ENCODE results near the gene KCNC1. TPM values are rescaled to one million over a fixed set of nuclear protein-coding genes. Genes with fewer than 3 reads are reported as not detected.

KCNC1 gene
- total and polyA plus RNA-seq, 2 of the 4 experiments (the other 2 are of a cell fraction) = 0.03 TPM; not detected in 1

- Histone ChIP-seq H2BK120ac (ENCODE audit: low read depth, low read length) (no peak overlapping the region), H2AK9ac (replicated peaks; ENCODE audit: low read depth, low read length, poor library complexity) (no peak overlapping the region), H3K27me3 (ENCODE audit: control insufficient read depth, insufficient read depth, low read length) (peaks cover 2% of the 10 kb centered on the region; the same call in 1 of the 2 replicates), H3K14ac (replicated peaks; ENCODE audit: low read depth, low read length) (no peak overlapping the region), H3K9ac (ENCODE audit: low read depth, low read length) (no peak overlapping the region), H2BK20ac (ENCODE audit: low read depth, low read length) (no peak overlapping the region), H3K4me2 (ENCODE audit: low read depth, low read length) (no peak overlapping the region), H3K27ac (ENCODE audit: insufficient read depth, low read length) (no peak overlapping the region), H3K9me1 (ENCODE audit: insufficient read depth, low read length) (no peaks in the 10 kb centered on the region), H2AK5ac (ENCODE audit: low read depth, low read length) (no peak overlapping the region), H3K79me1 (ENCODE audit: low read depth in 1 of 2, low read length in 2 of 2) (no peaks in the 10 kb centered on the region), H3K18ac (ENCODE audit: low read depth, low read length) (no peak overlapping the region), H4K20me1 (ENCODE audit: insufficient read depth, low read length) (no peaks in the 10 kb centered on the region), H3K9me3 (ENCODE audit: control insufficient read depth, insufficient read depth, low read length) (no peaks in the 10 kb centered on the region), H4K91ac (ENCODE audit: insufficient read depth, low read depth, low read length) (no peak overlapping the region), H3K4me3 (ENCODE audit: insufficient read depth, low read depth, low read length) (no peak overlapping the region), H4K5ac (ENCODE audit: low read depth, low read length) (no peak overlapping the region), H3K36me3 (ENCODE audit: control insufficient read depth, insufficient read depth, low read length) (no peaks in the 10 kb centered on the region), H2AFZ (replicated peaks; ENCODE audit: low read length, poor library complexity) (no peak overlapping the region), H3K56ac (ENCODE audit: extremely low read depth, insufficient read depth, low read length) (no peak overlapping the region), H3K4me1 (ENCODE audit: control insufficient read depth, insufficient read depth, low read length) (no peaks in the 10 kb centered on the region), H3K23ac (ENCODE audit: low read depth, low read length) (no peak overlapping the region), H4K8ac (ENCODE audit: low read depth in 2 of 2, low read length in 2 of 2) (no peak overlapping the region), H2BK5ac (ENCODE audit: low read depth, low read length, poor library complexity, severe bottlenecking) (no peak overlapping the region), H2BK15ac (ENCODE audit: low read depth, low read length) (no peak overlapping the region), H3K4ac (ENCODE audit: low read depth, low read length) (no peak overlapping the region)
- dilution Hi-C loops (cut with HindIII; ENCODE audit: low sequenced_read_pairs, unreplicated experiment) = no loop called here
- TF ChIP-seq RCOR1 (IDR thresholded peaks at IDR 0.05; ENCODE audit: insufficient replicate concordance, low read length) (no peak), CHD1 (IDR thresholded peaks at IDR 0.05; ENCODE audit: low read depth, low read length) (no peak), FOS (IDR thresholded peaks at IDR 0.05; ENCODE audit: low read depth, low read length) (no peak), BHLHE40 (IDR thresholded peaks at IDR 0.05; ENCODE audit: low read depth, low read length) (no peak), CTCF (conservative IDR thresholded peaks at IDR 0.05; ENCODE audit: low read depth, low read length) (no peak), RFX5 (IDR thresholded peaks at IDR 0.05; ENCODE audit: low read depth, low read length) (no peak), ELK1 (IDR thresholded peaks at IDR 0.05; ENCODE audit: borderline replicate concordance, low read depth, low read length) (no peak), NFE2L2 (IDR thresholded peaks at IDR 0.05; ENCODE audit: low read depth, low read length) (no peak), MAFK (IDR thresholded peaks at IDR 0.05; ENCODE audit: low read depth, low read length) (no peak)
- intact Hi-C loops (cut with micrococcal nuclease) = no loop called here
- ATAC-seq (ENCODE audit: low read depth) (no peak), DNase-seq (no peak)
- in situ Hi-C loops (cut with MboI; ENCODE audit: low sequenced_read_pairs) = no loop called here
- ChIA-PET POLR2A (ENCODE audit: unreplicated experiment) (no interaction called here), CTCF (no interaction called here)
- no TSS peak for BruUV-seq (replicated peaks)
- WGBS, 2 experiments (ENCODE audit: extremely low coverage in 2 of 2, insufficient read length in 1 of 2) = 87% methylated on average over 9 of the region's 13 CpGs; no CpG with 5 or more reads in 1 of the 2 experiments
These were observed 30.9 kb downstream of the KCNC1 start for GRCh38 chr11:17765356-17766072.
